PC-3 (cell line): ENCODE results near the gene SCUBE1. TPM values are rescaled to one million over a fixed set of nuclear protein-coding genes. Genes with fewer than 3 reads are reported as not detected.

ENCODE experiments used
- ATAC-seq: fragments of 200-7000 bp; cut with Tn5 transposase; 2 replicates; pipeline ENCODE4 v1.9.1; 2020; ENCODE audit warnings: mild to moderate bottlenecking, moderate library complexity
- BruUV-seq: library from RNA; stranded (reverse); fragments of 400-500 nt; replicated peaks from 2 replicates; lab custom pipeline; 2021; lab: Mats Ljungman, UMichigan
- CTCF ChIA-PET: fragments of 300-600 bp; sonication (Branson Sonifier 250); formaldehyde crosslinking; loops from one replicate; lab custom pipeline; 2022; ENCODE audit warnings: antibody characterized with exemption; lab: Charles Lee
- POLR2A ChIA-PET: fragments of 300-600 bp; sonication (Branson Sonifier 250); formaldehyde crosslinking; loops from one replicate; lab custom pipeline; 2022; ENCODE audit warnings: antibody characterized with exemption; ENCODE audit not compliant: unreplicated experiment; lab: Charles Lee
- DNase-seq: peaks from one replicate; pipeline ENCODE4 v3.0.0-alpha.2; 2015
- H2AFZ ChIP-seq: fragments of 300-600 bp; sonication (generic); 2 replicates; pipeline ENCODE4 v1.6.0; 2016; ENCODE audit warnings: antibody characterized with exemption, low read length
- H3F3A ChIP-seq: fragments of 300-600 bp; sonication (generic); one replicate; pipeline ENCODE4 v1.6.0; 2017; ENCODE audit warnings: antibody characterized with exemption, low read length, control low read depth, mild to moderate bottlenecking; ENCODE audit not compliant: unreplicated experiment
- H3K27ac ChIP-seq: fragments of 300-600 bp; sonication (generic); 2 replicates; pipeline ENCODE4 v1.5.1; 2016; ENCODE audit warnings: mild to moderate bottlenecking, low read length
- H3K27me3 ChIP-seq: fragments of 300-600 bp; sonication (generic); 2 replicates; pipeline ENCODE4 v1.6.1; 2016; ENCODE audit warnings: low read length, mixed read lengths
- H3K36me3 ChIP-seq: fragments of 300-600 bp; sonication (generic); 2 replicates; pipeline ENCODE4 v1.6.1; 2016; ENCODE audit warnings: low read depth, mixed run types, low read length, mixed read lengths
- H3K4me1 ChIP-seq: fragments of 300-600 bp; sonication (generic); 2 replicates; pipeline ENCODE4 v1.5.1; 2016; ENCODE audit warnings: low read length; ENCODE audit not compliant: insufficient read depth
- H3K4me2 ChIP-seq: fragments of 300-600 bp; sonication (generic); 2 replicates; pipeline ENCODE4 v1.6.0; 2016; ENCODE audit warnings: low read length
- H3K4me3 ChIP-seq: fragments of 300-600 bp; sonication (generic); 2 replicates; pipeline ENCODE4 v1.5.1; 2016; ENCODE audit warnings: mild to moderate bottlenecking, low read length, mixed read lengths
- H3K79me2 ChIP-seq: fragments of 300-600 bp; sonication (generic); 2 replicates; pipeline ENCODE4 v1.6.1; 2017; ENCODE audit warnings: low read length, mixed read lengths
- H3K9ac ChIP-seq: fragments of 300-600 bp; sonication (generic); 2 replicates; pipeline ENCODE4 v1.6.0; 2016; ENCODE audit warnings: mild to moderate bottlenecking, low read length
- H3K9me2 ChIP-seq: fragments of 300-600 bp; sonication (generic); replicated peaks from 2 replicates; pipeline ENCODE4 v1.6.1; 2016; ENCODE audit warnings: mixed run types, low read length, mixed read lengths
- H3K9me3 ChIP-seq: fragments of 300-600 bp; sonication (generic); 2 replicates; pipeline ENCODE4 v1.6.1; 2016; ENCODE audit warnings: low read length, mixed read lengths
- H4K20me1 ChIP-seq: fragments of 300-600 bp; sonication (generic); 2 replicates; pipeline ENCODE4 v1.6.1; 2016; ENCODE audit warnings: low read length, mixed read lengths
- CTCF ChIP-seq: fragments of 300-600 bp; sonication (generic); conservative IDR thresholded peaks from 2 replicates; pipeline ENCODE4 v1.5.1; 2017; ENCODE audit warnings: antibody characterized with exemption, low read depth, mild to moderate bottlenecking, low read length
- EZH2 ChIP-seq: fragments of 300-600 bp; sonication (generic); IDR thresholded peaks from one replicate; pipeline ENCODE4 v1.6.1; 2017; ENCODE audit warnings: antibody characterized with exemption, mild to moderate bottlenecking, low read length; ENCODE audit not compliant: unreplicated experiment
- EZH2phosphoT487 ChIP-seq: fragments of 300-600 bp; sonication (generic); IDR thresholded peaks from 2 replicates; pipeline ENCODE4 v1.6.1; 2018; ENCODE audit warnings: mild to moderate bottlenecking, antibody characterized with exemption, low read length, borderline replicate concordance
- intact Hi-C: fragments of 100-400 bp; cut with micrococcal nuclease; formaldehyde crosslinking; loops from 2 replicates; pipeline ENCODE4 v1.9.0; 2023
- total RNA-seq: library from RNA; depleted of rRNA; stranded (reverse); fragments of >200 nt; gene quantifications from 2 replicates; pipeline ENCODE4 v1.2.3, GENCODE V29; 2014

Gene SCUBE1
- total RNA-seq, 1 experiment from 2014 or later: not detected

- H3K9ac ChIP-seq: no peak overlapping the region
- ChIA-PET CTCF (no interaction called here), POLR2A (no interaction called here)
- H3F3A ChIP-seq: no peaks in the 10 kb centered on the region
- no TSS peak for BruUV-seq
- H3K9me2 ChIP-seq: no peaks in the 10 kb centered on the region
- H3K4me2 ChIP-seq: no peak overlapping the region
- DNase-seq: no peak
- no peaks in the 10 kb centered on the region for H4K20me1 ChIP-seq
- no peak overlapping the region for H3K4me3 ChIP-seq
- no peaks in the 10 kb centered on the region for H3K4me1 ChIP-seq
- no peak overlapping the region for H3K27ac ChIP-seq
- no peak for ATAC-seq
- peaks cover 18% of the 10 kb centered on the region for H3K27me3 ChIP-seq
- intact Hi-C loops: no loop called here
- TF ChIP-seq CTCF (no peak), EZH2 (no peak), EZH2phosphoT487 (no peak)
- H3K9me3 ChIP-seq: no peaks in the 10 kb centered on the region
- H3K79me2 ChIP-seq: no peaks in the 10 kb centered on the region
- no peak overlapping the region for H2AFZ ChIP-seq
- no peaks in the 10 kb centered on the region for H3K36me3 ChIP-seq
Measured at GRCh38 chr22:43302531-43303041, 40.6 kb downstream of the SCUBE1 start.

GRCh38 chr22:43301866-43302265 lies 41.3 kb downstream of the SCUBE1 start:
- Histone ChIP-seq H3K27me3 (peaks cover 11% of the 10 kb centered on the region), H3F3A (no peaks in the 10 kb centered on the region), H3K9me3 (no peaks in the 10 kb centered on the region), H3K4me3 (no peak overlapping the region), H3K36me3 (no peaks in the 10 kb centered on the region), H3K4me1 (no peaks in the 10 kb centered on the region), H2AFZ (no peak overlapping the region), H3K27ac (no peak overlapping the region), H4K20me1 (no peaks in the 10 kb centered on the region), H3K79me2 (no peaks in the 10 kb centered on the region), H3K9me2 (no peaks in the 10 kb centered on the region), H3K4me2 (no peak overlapping the region), H3K9ac (no peak overlapping the region)
- ChIA-PET POLR2A (no interaction called here), CTCF (no interaction called here)
- TF ChIP-seq EZH2phosphoT487 (no peak), CTCF (no peak), EZH2 (no peak)
- ATAC-seq (no peak), DNase-seq (no peak)
- no TSS peak for BruUV-seq
- intact Hi-C loops: no loop called here

- POLR2A ChIA-PET: no interaction called here
Measured at GRCh38 chr22:43300891-43301676, 42.1 kb downstream of the SCUBE1 start.

More at GRCh38 chr22:43300891-43301676, 42.1 kb downstream of the SCUBE1 start:
- no peak for ATAC-seq
- DNase-seq: no peak
- TF ChIP-seq EZH2 (no peak), EZH2phosphoT487 (no peak), CTCF (no peak)
- no TSS peak for BruUV-seq
- H3K79me2 ChIP-seq: no peaks in the 10 kb centered on the region
- H4K20me1 ChIP-seq: no peaks in the 10 kb centered on the region
- no peak overlapping the region for H3K27ac ChIP-seq
- no peaks in the 10 kb centered on the region for H3K9me3 ChIP-seq
- H3K4me2 ChIP-seq: no peak overlapping the region
- no peaks in the 10 kb centered on the region for H3K9me2 ChIP-seq
- no peaks in the 10 kb centered on the region for H3K4me1 ChIP-seq
- 0 out of 2 replicates have a peak, but pooled peaks cover 4% of the 10 kb centered on the region for H3K27me3 ChIP-seq
- no peak overlapping the region for H3K4me3 ChIP-seq
- H3K36me3 ChIP-seq: no peaks in the 10 kb centered on the region
- intact Hi-C loops: no loop called here
- no peak overlapping the region for H2AFZ ChIP-seq
- H3F3A ChIP-seq: no peaks in the 10 kb centered on the region
- H3K9ac ChIP-seq: no peak overlapping the region
- CTCF ChIA-PET: no interaction called here
